ENCODE measurements around the gene BATF2. TPM values are rescaled to one million over a fixed set of nuclear protein-coding genes. Genes with fewer than 3 reads are reported as not detected.
A peak's percentile ranks its signal among the peaks of the same experiment; 100 is the strongest.

BATF2 gene
- total and polyA plus RNA-seq, 9 of the 15 experiments (the other 6 are each of a cell fraction or from before 2014, with no cell fraction given) = 1.7 to 8.9 (median 6.4) TPM

DNA sequence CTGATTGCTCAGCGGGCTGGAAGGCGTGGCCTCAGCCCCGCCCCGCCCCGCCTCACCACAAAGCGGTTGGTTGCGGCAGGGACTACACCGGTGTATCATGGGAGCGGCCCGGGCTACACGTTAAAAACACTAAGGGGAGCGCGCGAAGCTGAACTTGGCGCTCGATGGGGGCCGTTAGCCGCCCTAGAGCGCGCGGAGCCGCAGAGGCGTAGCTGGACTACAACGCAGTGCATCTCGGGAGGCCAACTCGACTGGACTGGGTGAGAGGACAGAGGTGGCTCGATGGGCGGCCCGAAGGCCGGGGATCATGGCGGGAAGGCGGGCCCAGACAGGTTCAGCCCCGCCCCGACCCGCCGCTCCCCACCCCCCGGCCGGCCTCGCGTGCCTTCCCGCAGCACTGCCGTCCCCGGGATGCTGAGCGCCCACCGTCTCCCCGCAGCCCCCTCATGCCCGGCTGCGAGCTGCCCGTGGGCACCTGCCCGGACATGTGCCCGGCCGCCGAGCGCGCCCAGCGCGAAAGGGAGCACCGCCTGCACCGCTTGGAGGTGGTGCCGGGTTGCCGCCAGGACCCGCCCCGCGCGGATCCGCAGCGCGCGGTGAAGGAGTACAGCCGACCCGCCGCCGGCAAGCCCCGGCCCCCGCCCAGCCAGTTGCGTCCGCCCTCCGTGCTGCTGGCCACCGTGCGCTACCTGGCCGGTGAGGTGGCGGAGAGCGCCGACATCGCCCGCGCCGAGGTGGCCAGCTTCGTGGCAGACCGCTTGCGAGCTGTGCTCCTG, 44.3 kb upstream of the BATF2 start, which contains the start of gene SAC3D1 (continued):
- TF ChIP-seq CREB3L1 (IDR thresholded peaks at IDR 0.05; ENCODE audit: borderline replicate concordance, low read depth) (peak; percentile 39; the same call in 1 of the 2 replicates), THRAP3 (IDR thresholded peaks at IDR 0.05; ENCODE audit: borderline replicate concordance) (no peak), PHF8 (IDR thresholded peaks at IDR 0.05; ENCODE audit: borderline replicate concordance, low read length) (peak; percentile 87), ZNF133 (CRISPR knock-in tag; IDR thresholded peaks at IDR 0.05) (no peak), HDAC3 (IDR thresholded peaks at IDR 0.05; ENCODE audit: borderline replicate concordance, partially characterized antibody) (no peak), ZNF217 (CRISPR knock-in tag; IDR thresholded peaks at IDR 0.05) (no peak), POLR2A (conservative IDR thresholded peaks at IDR 0.05) (peak; percentile 86), XRCC3 (IDR thresholded peaks at IDR 0.05) (no peak), GTF2F1 (IDR thresholded peaks at IDR 0.05; ENCODE audit: low read depth, low read length) (no peak), HNRNPH1 (optimal IDR thresholded peaks at IDR 0.05; ENCODE audit: low read depth, low read length) (no peak), ZNF197 (CRISPR knock-in tag; IDR thresholded peaks at IDR 0.05; ENCODE audit: low read depth) (no peak), ZEB2 (IDR thresholded peaks at IDR 0.05) (no peak), KAT8 (IDR thresholded peaks at IDR 0.05; ENCODE audit: low read depth) (no peak), THAP7 (CRISPR knock-in tag; IDR thresholded peaks at IDR 0.05) (no peak), BDP1 (IDR thresholded peaks at IDR 0.05; ENCODE audit: insufficient read depth, insufficient read length) (no peak), VEZF1 (CRISPR knock-in tag; IDR thresholded peaks at IDR 0.05) (peak; percentile 65)
- TF ChIP-seq, protein P1, sequence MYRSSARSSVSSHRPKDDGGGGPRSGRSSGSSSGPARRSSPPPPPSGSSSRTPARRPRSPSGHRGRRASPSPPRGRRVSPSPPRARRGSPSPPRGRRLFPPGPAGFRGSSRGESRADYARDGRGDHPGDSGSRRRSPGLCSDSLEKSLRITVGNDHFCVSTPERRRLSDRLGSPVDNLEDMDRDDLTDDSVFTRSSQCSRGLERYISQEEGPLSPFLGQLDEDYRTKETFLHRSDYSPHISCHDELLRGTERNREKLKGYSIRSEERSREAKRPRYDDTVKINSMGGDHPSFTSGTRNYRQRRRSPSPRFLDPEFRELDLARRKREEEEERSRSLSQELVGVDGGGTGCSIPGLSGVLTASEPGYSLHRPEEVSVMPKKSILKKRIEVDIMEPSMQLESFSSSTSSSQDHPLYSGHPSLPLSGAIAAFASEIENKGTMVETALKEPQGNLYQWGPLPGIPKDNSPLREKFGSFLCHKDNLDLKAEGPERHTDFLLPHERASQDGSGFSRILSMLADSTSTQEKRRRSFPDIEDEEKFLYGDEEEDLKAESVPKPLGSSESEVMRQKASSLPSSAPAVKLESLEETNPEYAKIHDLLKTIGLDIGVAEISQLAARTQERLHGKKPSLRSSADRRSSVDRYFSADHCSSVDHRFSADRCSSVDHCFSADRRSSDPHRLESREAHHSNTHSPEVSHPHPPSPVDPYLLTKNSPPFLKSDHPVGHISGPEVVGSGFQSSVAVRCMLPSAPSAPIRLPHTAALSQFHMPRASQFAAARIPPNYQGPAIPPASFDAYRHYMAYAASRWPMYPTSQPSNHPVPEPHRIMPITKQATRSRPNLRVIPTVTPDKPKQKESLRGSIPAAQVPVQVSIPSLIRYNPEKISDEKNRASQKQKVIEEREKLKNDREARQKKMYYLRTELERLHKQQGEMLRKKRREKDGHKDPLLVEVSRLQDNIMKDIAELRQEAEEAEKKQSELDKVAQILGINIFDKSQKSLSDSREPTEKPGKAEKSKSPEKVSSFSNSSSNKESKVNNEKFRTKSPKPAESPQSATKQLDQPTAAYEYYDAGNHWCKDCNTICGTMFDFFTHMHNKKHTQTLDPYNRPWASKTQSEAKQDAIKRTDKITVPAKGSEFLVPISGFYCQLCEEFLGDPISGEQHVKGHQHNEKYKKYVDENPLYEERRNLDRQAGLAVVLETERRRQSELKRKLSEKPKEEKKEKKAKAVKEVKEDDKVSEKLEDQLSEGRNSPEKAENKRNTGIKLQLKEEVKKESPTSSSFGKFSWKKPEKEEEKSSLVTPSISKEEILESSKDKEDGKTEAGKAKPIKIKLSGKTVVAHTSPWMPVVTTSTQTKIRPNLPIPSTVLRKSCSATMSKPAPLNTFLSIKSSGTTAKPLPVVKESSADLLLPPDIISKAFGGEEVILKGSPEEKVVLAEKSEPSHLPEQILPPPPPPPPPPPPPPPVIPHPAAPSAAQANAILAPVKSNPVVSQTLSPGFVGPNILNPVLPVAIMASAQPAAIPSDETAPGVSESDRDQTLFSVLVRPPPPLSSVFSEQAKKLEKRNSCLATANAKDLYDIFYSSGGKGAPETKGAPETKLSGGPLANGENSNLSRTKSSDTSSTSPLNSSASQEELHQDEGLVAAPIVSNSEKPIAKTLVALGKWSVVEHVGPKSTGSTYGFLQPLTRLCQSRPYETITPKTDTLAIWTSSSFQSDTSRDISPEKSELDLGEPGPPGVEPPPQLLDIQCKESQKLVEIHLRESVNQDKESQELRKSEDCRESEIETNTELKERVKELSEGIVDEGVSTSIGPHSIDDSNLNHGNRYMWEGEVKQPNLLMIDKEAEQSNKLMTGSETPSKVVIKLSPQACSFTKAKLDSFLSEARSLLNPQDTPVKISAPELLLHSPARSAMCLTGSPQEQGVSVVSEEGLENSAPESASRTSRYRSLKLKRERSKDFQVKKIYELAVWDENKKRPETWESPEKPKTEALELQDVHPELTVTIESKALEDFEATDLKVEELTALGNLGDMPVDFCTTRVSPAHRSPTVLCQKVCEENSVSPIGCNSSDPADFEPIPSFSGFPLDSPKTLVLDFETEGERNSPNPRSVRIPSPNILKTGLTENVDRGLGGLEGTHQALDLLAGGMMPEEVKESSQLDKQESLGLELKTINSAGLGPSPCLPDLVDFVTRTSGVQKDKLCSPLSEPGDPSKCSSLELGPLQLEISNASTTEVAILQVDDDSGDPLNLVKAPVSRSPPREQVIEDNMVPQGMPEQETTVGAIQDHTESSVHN (IDR thresholded peaks at IDR 0.05; ENCODE audit: borderline replicate concordance in 1 of 2, low read depth in 1 of 2) = no peak
